ENCODE measurements around the gene PIAS4. TPM values are rescaled to one million over a fixed set of nuclear protein-coding genes. Genes with fewer than 3 reads are reported as not detected.

PIAS4 gene
- total and polyA plus RNA-seq, 2 of the 13 experiments (the other 11 are each of a cell fraction or from before 2014, with no cell fraction given): 9.0 to 20.1 TPM

DNA sequence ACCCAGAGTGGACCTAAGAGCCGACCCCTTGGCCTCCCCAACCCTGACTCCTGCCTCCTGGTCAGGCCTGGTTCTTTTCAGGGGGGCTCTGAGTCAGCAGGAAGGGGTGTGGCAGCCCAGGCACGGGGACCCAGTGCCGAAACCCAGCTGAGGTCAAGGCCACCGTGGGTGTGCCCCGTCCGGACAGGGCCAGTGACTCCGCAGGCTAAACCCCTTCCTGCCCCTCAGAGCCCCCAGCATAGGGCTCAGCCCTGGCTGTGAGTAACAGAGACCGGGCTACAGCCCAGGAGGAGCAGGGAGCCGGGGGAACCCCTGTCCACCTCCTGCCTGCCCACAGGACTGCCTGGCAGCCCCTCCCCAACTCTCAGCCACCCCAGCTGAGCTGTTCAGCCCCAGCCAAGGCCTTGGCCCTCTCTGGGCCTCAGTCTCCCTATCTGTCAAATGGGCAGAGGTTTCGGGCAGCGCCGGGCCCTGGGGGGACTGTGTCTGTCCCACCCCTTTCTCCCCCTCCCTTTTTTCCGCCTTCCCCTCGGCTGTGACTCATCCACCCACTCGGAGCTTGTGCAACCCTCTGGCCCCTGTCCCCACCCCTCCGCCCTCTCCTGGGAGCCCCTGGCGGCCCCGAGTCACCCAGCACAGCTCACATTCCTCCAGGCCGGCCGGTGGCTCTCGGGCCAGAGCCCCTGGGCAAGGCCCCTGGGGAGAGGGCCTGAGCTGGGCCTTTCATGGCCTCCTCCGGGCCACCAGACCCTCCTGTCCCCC lies 50.6 kb downstream of the PIAS4 start (continued):
- no peak for TF ChIP-seq NFIC (IDR thresholded peaks at IDR 0.05; ENCODE audit: low read length)
- TF ChIP-seq, protein P1, sequence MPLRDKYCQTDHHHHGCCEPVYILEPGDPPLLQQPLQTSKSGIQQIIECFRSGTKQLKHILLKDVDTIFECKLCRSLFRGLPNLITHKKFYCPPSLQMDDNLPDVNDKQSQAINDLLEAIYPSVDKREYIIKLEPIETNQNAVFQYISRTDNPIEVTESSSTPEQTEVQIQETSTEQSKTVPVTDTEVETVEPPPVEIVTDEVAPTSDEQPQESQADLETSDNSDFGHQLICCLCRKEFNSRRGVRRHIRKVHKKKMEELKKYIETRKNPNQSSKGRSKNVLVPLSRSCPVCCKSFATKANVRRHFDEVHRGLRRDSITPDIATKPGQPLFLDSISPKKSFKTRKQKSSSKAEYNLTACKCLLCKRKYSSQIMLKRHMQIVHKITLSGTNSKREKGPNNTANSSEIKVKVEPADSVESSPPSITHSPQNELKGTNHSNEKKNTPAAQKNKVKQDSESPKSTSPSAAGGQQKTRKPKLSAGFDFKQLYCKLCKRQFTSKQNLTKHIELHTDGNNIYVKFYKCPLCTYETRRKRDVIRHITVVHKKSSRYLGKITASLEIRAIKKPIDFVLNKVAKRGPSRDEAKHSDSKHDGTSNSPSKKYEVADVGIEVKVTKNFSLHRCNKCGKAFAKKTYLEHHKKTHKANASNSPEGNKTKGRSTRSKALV (CRISPR knock-in tag; IDR thresholded peaks at IDR 0.05): no peak
- no peak for TF ChIP-seq ZNF383 (CRISPR knock-in tag; IDR thresholded peaks at IDR 0.05; ENCODE audit: borderline replicate concordance)
- TF ChIP-seq NONO (IDR thresholded peaks at IDR 0.05): no peak
- peak; percentile 79 for TF ChIP-seq NONO (CRISPR knock-in tag; conservative IDR thresholded peaks at IDR 0.05)
- TF ChIP-seq ZZZ3 (CRISPR knock-in tag; IDR thresholded peaks at IDR 0.05; ENCODE audit: borderline replicate concordance): peak; percentile 42; the same call in 1 of the 2 replicates
- no peak for TF ChIP-seq MTF2 (CRISPR knock-in tag; IDR thresholded peaks at IDR 0.05; ENCODE audit: borderline replicate concordance)
- TF ChIP-seq HNF4A (CRISPR knock-in tag; IDR thresholded peaks at IDR 0.05): peak; percentile 54
- TF ChIP-seq, protein P2, sequence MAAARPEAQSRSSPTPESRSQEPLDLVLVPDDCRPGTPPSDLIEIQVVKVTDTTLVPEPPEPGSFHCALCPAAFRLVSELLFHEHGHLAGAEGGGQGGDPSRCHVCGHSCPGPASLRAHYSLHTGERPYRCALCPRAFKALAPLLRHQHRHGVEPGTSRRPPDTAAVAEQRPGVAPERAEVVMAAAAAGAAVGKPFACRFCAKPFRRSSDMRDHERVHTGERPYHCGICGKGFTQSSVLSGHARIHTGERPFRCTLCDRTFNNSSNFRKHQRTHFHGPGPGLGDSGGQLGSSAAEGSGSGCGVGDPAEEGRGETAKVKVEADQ (CRISPR knock-in tag; IDR thresholded peaks at IDR 0.05; ENCODE audit: borderline replicate concordance): 0 out of 2 replicates have a peak, but pooled peaks have one; percentile 40
- peak; percentile 96 for TF ChIP-seq FOSL2 (CRISPR knock-in tag; IDR thresholded peaks at IDR 0.05)
- peak; percentile 48; the same call in 1 of the 2 replicates for TF ChIP-seq MXD4 (CRISPR knock-in tag; IDR thresholded peaks at IDR 0.05)
- TF ChIP-seq, protein P3, sequence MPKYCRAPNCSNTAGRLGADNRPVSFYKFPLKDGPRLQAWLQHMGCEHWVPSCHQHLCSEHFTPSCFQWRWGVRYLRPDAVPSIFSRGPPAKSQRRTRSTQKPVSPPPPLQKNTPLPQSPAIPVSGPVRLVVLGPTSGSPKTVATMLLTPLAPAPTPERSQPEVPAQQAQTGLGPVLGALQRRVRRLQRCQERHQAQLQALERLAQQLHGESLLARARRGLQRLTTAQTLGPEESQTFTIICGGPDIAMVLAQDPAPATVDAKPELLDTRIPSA (CRISPR knock-in tag; IDR thresholded peaks at IDR 0.05; ENCODE audit: borderline replicate concordance): no peak
- TF ChIP-seq ZBTB7A (CRISPR knock-in tag; IDR thresholded peaks at IDR 0.05): peak; percentile 79
- TF ChIP-seq, protein P4, sequence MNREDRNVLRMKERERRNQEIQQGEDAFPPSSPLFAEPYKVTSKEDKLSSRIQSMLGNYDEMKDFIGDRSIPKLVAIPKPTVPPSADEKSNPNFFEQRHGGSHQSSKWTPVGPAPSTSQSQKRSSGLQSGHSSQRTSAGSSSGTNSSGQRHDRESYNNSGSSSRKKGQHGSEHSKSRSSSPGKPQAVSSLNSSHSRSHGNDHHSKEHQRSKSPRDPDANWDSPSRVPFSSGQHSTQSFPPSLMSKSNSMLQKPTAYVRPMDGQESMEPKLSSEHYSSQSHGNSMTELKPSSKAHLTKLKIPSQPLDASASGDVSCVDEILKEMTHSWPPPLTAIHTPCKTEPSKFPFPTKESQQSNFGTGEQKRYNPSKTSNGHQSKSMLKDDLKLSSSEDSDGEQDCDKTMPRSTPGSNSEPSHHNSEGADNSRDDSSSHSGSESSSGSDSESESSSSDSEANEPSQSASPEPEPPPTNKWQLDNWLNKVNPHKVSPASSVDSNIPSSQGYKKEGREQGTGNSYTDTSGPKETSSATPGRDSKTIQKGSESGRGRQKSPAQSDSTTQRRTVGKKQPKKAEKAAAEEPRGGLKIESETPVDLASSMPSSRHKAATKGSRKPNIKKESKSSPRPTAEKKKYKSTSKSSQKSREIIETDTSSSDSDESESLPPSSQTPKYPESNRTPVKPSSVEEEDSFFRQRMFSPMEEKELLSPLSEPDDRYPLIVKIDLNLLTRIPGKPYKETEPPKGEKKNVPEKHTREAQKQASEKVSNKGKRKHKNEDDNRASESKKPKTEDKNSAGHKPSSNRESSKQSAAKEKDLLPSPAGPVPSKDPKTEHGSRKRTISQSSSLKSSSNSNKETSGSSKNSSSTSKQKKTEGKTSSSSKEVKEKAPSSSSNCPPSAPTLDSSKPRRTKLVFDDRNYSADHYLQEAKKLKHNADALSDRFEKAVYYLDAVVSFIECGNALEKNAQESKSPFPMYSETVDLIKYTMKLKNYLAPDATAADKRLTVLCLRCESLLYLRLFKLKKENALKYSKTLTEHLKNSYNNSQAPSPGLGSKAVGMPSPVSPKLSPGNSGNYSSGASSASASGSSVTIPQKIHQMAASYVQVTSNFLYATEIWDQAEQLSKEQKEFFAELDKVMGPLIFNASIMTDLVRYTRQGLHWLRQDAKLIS (CRISPR knock-in tag; IDR thresholded peaks at IDR 0.05): peak; percentile 46; the same call in 1 of the 2 replicates
- TF ChIP-seq MEIS1 (CRISPR knock-in tag; IDR thresholded peaks at IDR 0.05; ENCODE audit: borderline replicate concordance): no peak
- peak; percentile 70 for TF ChIP-seq RXRB (CRISPR knock-in tag; IDR thresholded peaks at IDR 0.05; ENCODE audit: borderline replicate concordance)
- no peak for TF ChIP-seq RBFOX2 (IDR thresholded peaks at IDR 0.05; ENCODE audit: low read depth, low read length)
- no peak for TF ChIP-seq CBX1 (IDR thresholded peaks at IDR 0.05; ENCODE audit: low read depth)
- no peak for TF ChIP-seq ZNF562 (CRISPR knock-in tag; IDR thresholded peaks at IDR 0.05; ENCODE audit: borderline replicate concordance)
- peak; percentile 20; the same call in 1 of the 2 replicates for TF ChIP-seq NFYC (CRISPR knock-in tag; IDR thresholded peaks at IDR 0.05)
- TF ChIP-seq ZSCAN9 (CRISPR knock-in tag; IDR thresholded peaks at IDR 0.05; ENCODE audit: borderline replicate concordance): peak; percentile 84
- TF ChIP-seq RFX5 (IDR thresholded peaks at IDR 0.05; ENCODE audit: low read depth, low read length): no peak
- TF ChIP-seq ZNF317 (CRISPR knock-in tag; IDR thresholded peaks at IDR 0.05): peak; percentile 36; the same call in 1 of the 2 replicates
- TF ChIP-seq ADNP (CRISPR knock-in tag; IDR thresholded peaks at IDR 0.05): peak; percentile 98

All from HepG2 (cell line).